Neural progenitor cell (in vitro differentiated cells): ENCODE results near the gene PRSS53.

Experiments
- EZH2 ChIP-seq: fragments of 200-600 bp; sonication (generic); IDR thresholded peaks from 2 replicates; pipeline ENCODE4 v1.6.1; 2017; ENCODE audit warnings: antibody characterized with exemption, mild to moderate bottlenecking, moderate library complexity
- EZH2phosphoT487 ChIP-seq: fragments of 200-600 bp; sonication (generic); IDR thresholded peaks from 2 replicates; pipeline ENCODE4 v1.6.1; 2017; ENCODE audit warnings: antibody characterized with exemption
- TF ChIP-seq, protein P1 (sequence below): fragments of 200-600 bp; sonication (generic); IDR thresholded peaks from 2 replicates; pipeline ENCODE4 v1.5.1; 2017; ENCODE audit warnings: antibody characterized with exemption, mild to moderate bottlenecking

DNA sequence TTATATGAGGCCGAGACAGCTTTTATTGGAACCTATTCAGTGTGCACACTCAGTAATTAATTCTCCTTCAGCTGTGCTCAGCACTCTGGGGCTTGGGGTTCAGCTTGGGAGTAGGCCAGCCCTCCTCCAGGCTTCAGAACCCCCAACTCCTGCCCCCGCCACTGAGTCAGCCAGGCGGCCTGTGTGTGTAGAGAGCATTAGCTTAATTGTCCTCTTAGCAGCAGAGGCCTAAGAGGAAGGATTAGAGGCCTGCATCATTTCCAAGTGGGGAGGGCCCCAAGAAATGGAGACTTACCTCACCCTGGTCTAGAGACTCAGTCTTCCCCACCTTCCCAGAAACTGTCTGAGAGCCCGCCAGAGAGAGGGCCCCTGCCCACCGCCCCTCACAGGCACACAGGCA, 772 bp downstream of the PRSS53 start:
- TF ChIP-seq, protein P1, sequence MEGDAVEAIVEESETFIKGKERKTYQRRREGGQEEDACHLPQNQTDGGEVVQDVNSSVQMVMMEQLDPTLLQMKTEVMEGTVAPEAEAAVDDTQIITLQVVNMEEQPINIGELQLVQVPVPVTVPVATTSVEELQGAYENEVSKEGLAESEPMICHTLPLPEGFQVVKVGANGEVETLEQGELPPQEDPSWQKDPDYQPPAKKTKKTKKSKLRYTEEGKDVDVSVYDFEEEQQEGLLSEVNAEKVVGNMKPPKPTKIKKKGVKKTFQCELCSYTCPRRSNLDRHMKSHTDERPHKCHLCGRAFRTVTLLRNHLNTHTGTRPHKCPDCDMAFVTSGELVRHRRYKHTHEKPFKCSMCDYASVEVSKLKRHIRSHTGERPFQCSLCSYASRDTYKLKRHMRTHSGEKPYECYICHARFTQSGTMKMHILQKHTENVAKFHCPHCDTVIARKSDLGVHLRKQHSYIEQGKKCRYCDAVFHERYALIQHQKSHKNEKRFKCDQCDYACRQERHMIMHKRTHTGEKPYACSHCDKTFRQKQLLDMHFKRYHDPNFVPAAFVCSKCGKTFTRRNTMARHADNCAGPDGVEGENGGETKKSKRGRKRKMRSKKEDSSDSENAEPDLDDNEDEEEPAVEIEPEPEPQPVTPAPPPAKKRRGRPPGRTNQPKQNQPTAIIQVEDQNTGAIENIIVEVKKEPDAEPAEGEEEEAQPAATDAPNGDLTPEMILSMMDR = no peak
- no peak for TF ChIP-seq EZH2
- no peak for TF ChIP-seq EZH2phosphoT487
